Stimulated activated naive CD8-positive, alpha-beta T cell treated with anti-CD3 and anti-CD28 coated beads, Interleukin-15, Interleukin-2, amounts not matched to agents 100 ng/mL and 50 ng/mL, for 24 hours (primary cell): ENCODE measurements around the gene RBM20.
"Not testable (repeated sequence)": the region's sequence is repeated elsewhere in the genome, so short reads cannot be mapped to it uniquely, and the experiment has no call there.

Experiments used
- H3K27ac Mint-ChIP-seq: one replicate; pipeline ENCODE4 v1.8.0; 2021; ENCODE audit warnings: mild to moderate bottlenecking, mixed read lengths
- H3K27me3 Mint-ChIP-seq: one replicate; pipeline ENCODE4 v1.8.0; 2021; ENCODE audit warnings: mixed read lengths
- H3K36me3 Mint-ChIP-seq: one replicate; pipeline ENCODE4 v1.8.0; 2021; ENCODE audit warnings: low read depth, mixed read lengths
- H3K4me1 Mint-ChIP-seq: one replicate; pipeline ENCODE4 v1.8.0; 2021; ENCODE audit warnings: low read depth, mixed read lengths
- H3K4me3 Mint-ChIP-seq: one replicate; pipeline ENCODE4 v1.8.0; 2021; ENCODE audit warnings: mild to moderate bottlenecking, mixed read lengths
- H3K9me3 Mint-ChIP-seq: one replicate; pipeline ENCODE4 v1.8.0; 2021; ENCODE audit warnings: mixed read lengths

Gene RBM20

GRCh38 chr10:110636932-110637557, 7.1 kb upstream of the RBM20 start:
- Mint-ChIP-seq H3K4me1 (peaks cover 14% of the 10 kb centered on the region), H3K4me3 (no peak overlapping the region), H3K27ac (no peak overlapping the region), H3K27me3 (peaks cover 23% of the 10 kb centered on the region), H3K36me3 (no peaks in the 10 kb centered on the region), H3K9me3 (no peaks in the 10 kb centered on the region)

GRCh38 chr10:110637558-110638053, 6.5 kb upstream of the RBM20 start:
- Mint-ChIP-seq H3K27me3 (peaks cover 29% of the 10 kb centered on the region), H3K27ac (no peak overlapping the region), H3K36me3 (no peaks in the 10 kb centered on the region), H3K9me3 (no peaks in the 10 kb centered on the region), H3K4me1 (peaks cover 20% of the 10 kb centered on the region), H3K4me3 (no peak overlapping the region)

GRCh38 chr10:110638319-110638718, 5.8 kb upstream of the RBM20 start:
- H3K4me1 Mint-ChIP-seq: peaks cover 26% of the 10 kb centered on the region

GRCh38 chr10:110639046-110639445, 5.1 kb upstream of the RBM20 start:
- H3K4me3 Mint-ChIP-seq, H3K36me3 Mint-ChIP-seq, H3K27ac Mint-ChIP-seq, H3K9me3 Mint-ChIP-seq: not testable (repeated sequence)
- H3K4me1 Mint-ChIP-seq: peaks cover 28% of the 10 kb centered on the region
- peaks cover 39% of the 10 kb centered on the region for H3K27me3 Mint-ChIP-seq

More at GRCh38 chr10:110638319-110638718, 5.8 kb upstream of the RBM20 start:
- no peak overlapping the region for H3K27ac Mint-ChIP-seq
- H3K4me3 Mint-ChIP-seq: no peak overlapping the region
- peaks cover 36% of the 10 kb centered on the region for H3K27me3 Mint-ChIP-seq
- H3K9me3 Mint-ChIP-seq: no peaks in the 10 kb centered on the region
- no peaks in the 10 kb centered on the region for H3K36me3 Mint-ChIP-seq

- H3K27ac Mint-ChIP-seq, H3K4me3 Mint-ChIP-seq, H3K9me3 Mint-ChIP-seq, H3K36me3 Mint-ChIP-seq: not testable (repeated sequence)
- Mint-ChIP-seq H3K27me3 (peaks cover 43% of the 10 kb centered on the region), H3K4me1 (peaks cover 32% of the 10 kb centered on the region)
Observed at GRCh38 chr10:110639858-110640257, 4.3 kb upstream of the RBM20 start.

GRCh38 chr10:110641256-110641655, 2.9 kb upstream of the RBM20 start:
- no peak overlapping the region for H3K27ac Mint-ChIP-seq
- no peaks in the 10 kb centered on the region for H3K9me3 Mint-ChIP-seq
- H3K36me3 Mint-ChIP-seq: no peaks in the 10 kb centered on the region
- H3K4me3 Mint-ChIP-seq: no peak overlapping the region
- H3K27me3 Mint-ChIP-seq: peaks cover 55% of the 10 kb centered on the region
- H3K4me1 Mint-ChIP-seq: peaks cover 37% of the 10 kb centered on the region

GRCh38 chr10:110642204-110643034, 1.7 kb upstream of the RBM20 start:
- peaks cover 37% of the 10 kb centered on the region for H3K4me1 Mint-ChIP-seq
- H3K27ac Mint-ChIP-seq: peak overlapping the region; percentile 47
- H3K9me3 Mint-ChIP-seq: no peaks in the 10 kb centered on the region
- H3K27me3 Mint-ChIP-seq: peaks cover 63% of the 10 kb centered on the region
- H3K4me3 Mint-ChIP-seq: peak overlapping the region; percentile 76
- H3K36me3 Mint-ChIP-seq: no peaks in the 10 kb centered on the region

- peaks cover 64% of the 10 kb centered on the region for H3K27me3 Mint-ChIP-seq
- no peak overlapping the region for H3K27ac Mint-ChIP-seq
- H3K4me1 Mint-ChIP-seq: peaks cover 37% of the 10 kb centered on the region
- no peaks in the 10 kb centered on the region for H3K9me3 Mint-ChIP-seq
- peak overlapping the region; percentile 76 for H3K4me3 Mint-ChIP-seq
- no peaks in the 10 kb centered on the region for H3K36me3 Mint-ChIP-seq
Observed at GRCh38 chr10:110643035-110643652, 992 bp upstream of the RBM20 start.

- H3K4me3 Mint-ChIP-seq: peak overlapping the region; percentile 66
- peaks cover 75% of the 10 kb centered on the region for H3K27me3 Mint-ChIP-seq
- no peak overlapping the region for H3K27ac Mint-ChIP-seq
- H3K36me3 Mint-ChIP-seq: no peaks in the 10 kb centered on the region
- H3K4me1 Mint-ChIP-seq: peaks cover 42% of the 10 kb centered on the region
- no peaks in the 10 kb centered on the region for H3K9me3 Mint-ChIP-seq
Observed at GRCh38 chr10:110644598-110645462, 694 bp downstream of the RBM20 start.

GRCh38 chr10:110646417-110647135, 2.4 kb downstream of the RBM20 start:
- Mint-ChIP-seq H3K27ac (no peak overlapping the region), H3K36me3 (no peaks in the 10 kb centered on the region), H3K4me3 (no peak overlapping the region), H3K27me3 (peaks cover 73% of the 10 kb centered on the region), H3K4me1 (peaks cover 49% of the 10 kb centered on the region), H3K9me3 (no peaks in the 10 kb centered on the region)

GRCh38 chr10:110647136-110647430, 2.9 kb downstream of the RBM20 start:
- no peaks in the 10 kb centered on the region for H3K36me3 Mint-ChIP-seq

GRCh38 chr10:110648692-110649346, 4.7 kb downstream of the RBM20 start:
- H3K27me3 Mint-ChIP-seq: peaks cover 62% of the 10 kb centered on the region

More at GRCh38 chr10:110647136-110647430, 2.9 kb downstream of the RBM20 start:
- peaks cover 49% of the 10 kb centered on the region for H3K4me1 Mint-ChIP-seq
- H3K27me3 Mint-ChIP-seq: peaks cover 68% of the 10 kb centered on the region
- no peaks in the 10 kb centered on the region for H3K9me3 Mint-ChIP-seq
- H3K4me3 Mint-ChIP-seq: no peak overlapping the region
- H3K27ac Mint-ChIP-seq: no peak overlapping the region

GRCh38 chr10:110649347-110650264, 5.5 kb downstream of the RBM20 start:
- peaks cover 63% of the 10 kb centered on the region for H3K27me3 Mint-ChIP-seq
- no peaks in the 10 kb centered on the region for H3K9me3 Mint-ChIP-seq
- H3K4me1 Mint-ChIP-seq: peaks cover 44% of the 10 kb centered on the region
- no peaks in the 10 kb centered on the region for H3K36me3 Mint-ChIP-seq
- H3K27ac Mint-ChIP-seq: no peak overlapping the region
- no peak overlapping the region for H3K4me3 Mint-ChIP-seq

More at GRCh38 chr10:110648692-110649346, 4.7 kb downstream of the RBM20 start:
- Mint-ChIP-seq H3K36me3 (no peaks in the 10 kb centered on the region), H3K9me3 (no peaks in the 10 kb centered on the region), H3K4me3 (no peak overlapping the region), H3K4me1 (peaks cover 46% of the 10 kb centered on the region), H3K27ac (no peak overlapping the region)
